ENCODE results near the gene IGF2BP2. TPM values are rescaled to one million over a fixed set of nuclear protein-coding genes. Genes with fewer than 3 reads are reported as not detected.

IGF2BP2 gene
- total RNA-seq, 1 experiment from 2014 or later, result 97.8 TPM

- no peaks in the 10 kb centered on the region for H3K4me1 ChIP-seq (ENCODE audit: control insufficient read depth, insufficient read depth, low read length)
- intact Hi-C loops (cut with micrococcal nuclease; ENCODE audit: unreplicated experiment), result no loop called here
- H3K9me3 ChIP-seq (ENCODE audit: control insufficient read depth, insufficient read depth, low read depth, low read length), result peaks cover under 1% of the 10 kb centered on the region; the same call in 1 of the 2 replicates
- no peaks in the 10 kb centered on the region for H3K36me3 ChIP-seq (ENCODE audit: control insufficient read depth, insufficient read depth, low read length)
- no peak overlapping the region for H3K27ac ChIP-seq (ENCODE audit: low read length)
- CTCF ChIA-PET, result no interaction called here
- TF ChIP-seq REST (IDR thresholded peaks at IDR 0.05; ENCODE audit: insufficient read depth in 1 of 2, low read depth in 2 of 2, low read length in 1 of 2), result no peak
- no peak for TF ChIP-seq SIN3A (IDR thresholded peaks at IDR 0.05; ENCODE audit: borderline replicate concordance, insufficient read depth, low read depth, low read length)
- no peak for TF ChIP-seq TCF7L2 (IDR thresholded peaks at IDR 0.05; ENCODE audit: low read depth, low read length)
- TF ChIP-seq POLR2AphosphoS5 (IDR thresholded peaks at IDR 0.05; ENCODE audit: low read depth, low read length), result no peak
- no peak for TF ChIP-seq CTCF (IDR thresholded peaks at IDR 0.05)
- DNase-seq (ENCODE audit: low read depth, low spot score) (no peak), ATAC-seq (no peak)
- no TSS peak for BruUV-seq (replicated peaks)
- H3K27me3 ChIP-seq (ENCODE audit: control insufficient read depth, insufficient read depth, low read length), result no peaks in the 10 kb centered on the region
- no peak overlapping the region for H3K4me3 ChIP-seq (ENCODE audit: low read depth in 2 of 2, low read length in 2 of 2)
- in situ Hi-C loops (cut with HindIII; ENCODE audit: low pct_unique_long_range_greater_than_20kb, low sequenced_read_pairs), result no loop called here
- POLR2A ChIA-PET, result no interaction called here
These were observed 26.2 kb upstream of the IGF2BP2 start for GRCh38 chr3:185851046-185851445.

- no TSS peak for BruUV-seq (replicated peaks)
- no peak for ATAC-seq
- Histone ChIP-seq H3K9me3 (ENCODE audit: control insufficient read depth, insufficient read depth, low read depth, low read length) (no peaks in the 10 kb centered on the region), H3K36me3 (ENCODE audit: control insufficient read depth, insufficient read depth, low read length) (no peaks in the 10 kb centered on the region), H3K4me3 (ENCODE audit: low read depth in 2 of 2, low read length in 2 of 2) (no peak overlapping the region), H3K27me3 (ENCODE audit: control insufficient read depth, insufficient read depth, low read length) (no peaks in the 10 kb centered on the region), H3K4me1 (ENCODE audit: control insufficient read depth, insufficient read depth, low read length) (no peaks in the 10 kb centered on the region), H3K27ac (ENCODE audit: low read length) (no peak overlapping the region)
- TF ChIP-seq REST (IDR thresholded peaks at IDR 0.05; ENCODE audit: insufficient read depth in 1 of 2, low read depth in 2 of 2, low read length in 1 of 2), result no peak
- TF ChIP-seq SIN3A (IDR thresholded peaks at IDR 0.05; ENCODE audit: borderline replicate concordance, insufficient read depth, low read depth, low read length), result no peak
- no peak for TF ChIP-seq POLR2AphosphoS5 (IDR thresholded peaks at IDR 0.05; ENCODE audit: low read depth, low read length)
- no peak for TF ChIP-seq CTCF (IDR thresholded peaks at IDR 0.05)
- TF ChIP-seq TCF7L2 (IDR thresholded peaks at IDR 0.05; ENCODE audit: low read depth, low read length), result no peak
- no peak for DNase-seq (ENCODE audit: low read depth, low spot score)
- intact Hi-C loops (cut with micrococcal nuclease; ENCODE audit: unreplicated experiment), result no loop called here
- ChIA-PET POLR2A (interaction anchor here (0.7 kb wide), 1 partner anchor 30 kb away, joined by 4 read pairs; no protein-coding TSS in a partner anchor), CTCF (no interaction called here)
- in situ Hi-C loops (cut with HindIII; ENCODE audit: low pct_unique_long_range_greater_than_20kb, low sequenced_read_pairs), result no loop called here
These were observed 22.7 kb upstream of the IGF2BP2 start for GRCh38 chr3:185847506-185847905.
